ENCODE results near the gene PRDM16. TPM values are rescaled to one million over a fixed set of nuclear protein-coding genes. Genes with fewer than 3 reads are reported as not detected.

PRDM16 gene
- total RNA-seq, 4 donors from 2014 or later = 0.19 to 1.6 (median 0.36) TPM

GRCh38 chr1:3477241-3477995 is 408.4 kb downstream of the PRDM16 start:
- H3K9me3 ChIP-seq = no peaks in the 10 kb centered on the region
- no peak overlapping the region for H3K27ac ChIP-seq
- H3K27me3 ChIP-seq = no peaks in the 10 kb centered on the region
- peaks cover 29% of the 10 kb centered on the region for H3K4me1 ChIP-seq
- 77% methylated on average over 16 of the region's 28 CpGs for WGBS
- no peak overlapping the region for H3K4me3 ChIP-seq
- no peak for DNase-seq (ENCODE audit: low spot score in 2 of 2)
- no peaks in the 10 kb centered on the region for H3K36me3 ChIP-seq
- TF ChIP-seq POLR2AphosphoS5 (IDR thresholded peaks at IDR 0.05) = no peak

- peaks cover 1% of the 10 kb centered on the region for H3K27me3 ChIP-seq
- H3K27ac ChIP-seq = no peak overlapping the region
- H3K36me3 ChIP-seq = no peaks in the 10 kb centered on the region
- TF ChIP-seq POLR2A (IDR thresholded peaks at IDR 0.05) = no peak
- TF ChIP-seq, protein P1, sequence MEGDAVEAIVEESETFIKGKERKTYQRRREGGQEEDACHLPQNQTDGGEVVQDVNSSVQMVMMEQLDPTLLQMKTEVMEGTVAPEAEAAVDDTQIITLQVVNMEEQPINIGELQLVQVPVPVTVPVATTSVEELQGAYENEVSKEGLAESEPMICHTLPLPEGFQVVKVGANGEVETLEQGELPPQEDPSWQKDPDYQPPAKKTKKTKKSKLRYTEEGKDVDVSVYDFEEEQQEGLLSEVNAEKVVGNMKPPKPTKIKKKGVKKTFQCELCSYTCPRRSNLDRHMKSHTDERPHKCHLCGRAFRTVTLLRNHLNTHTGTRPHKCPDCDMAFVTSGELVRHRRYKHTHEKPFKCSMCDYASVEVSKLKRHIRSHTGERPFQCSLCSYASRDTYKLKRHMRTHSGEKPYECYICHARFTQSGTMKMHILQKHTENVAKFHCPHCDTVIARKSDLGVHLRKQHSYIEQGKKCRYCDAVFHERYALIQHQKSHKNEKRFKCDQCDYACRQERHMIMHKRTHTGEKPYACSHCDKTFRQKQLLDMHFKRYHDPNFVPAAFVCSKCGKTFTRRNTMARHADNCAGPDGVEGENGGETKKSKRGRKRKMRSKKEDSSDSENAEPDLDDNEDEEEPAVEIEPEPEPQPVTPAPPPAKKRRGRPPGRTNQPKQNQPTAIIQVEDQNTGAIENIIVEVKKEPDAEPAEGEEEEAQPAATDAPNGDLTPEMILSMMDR (IDR thresholded peaks at IDR 0.05) = no peak
- no peak for TF ChIP-seq POLR2AphosphoS5 (IDR thresholded peaks at IDR 0.05)
- no peak for TF ChIP-seq EP300 (IDR thresholded peaks at IDR 0.05)
- 40% methylated on average over 3 of the region's 24 CpGs for WGBS
- no peak for DNase-seq (ENCODE audit: low spot score in 2 of 2)
- H3K9me3 ChIP-seq = no peaks in the 10 kb centered on the region
- H3K4me1 ChIP-seq = peaks cover 29% of the 10 kb centered on the region
- no peak overlapping the region for H3K4me3 ChIP-seq
These were observed 409.2 kb downstream of the PRDM16 start for GRCh38 chr1:3478187-3478586.

DNA sequence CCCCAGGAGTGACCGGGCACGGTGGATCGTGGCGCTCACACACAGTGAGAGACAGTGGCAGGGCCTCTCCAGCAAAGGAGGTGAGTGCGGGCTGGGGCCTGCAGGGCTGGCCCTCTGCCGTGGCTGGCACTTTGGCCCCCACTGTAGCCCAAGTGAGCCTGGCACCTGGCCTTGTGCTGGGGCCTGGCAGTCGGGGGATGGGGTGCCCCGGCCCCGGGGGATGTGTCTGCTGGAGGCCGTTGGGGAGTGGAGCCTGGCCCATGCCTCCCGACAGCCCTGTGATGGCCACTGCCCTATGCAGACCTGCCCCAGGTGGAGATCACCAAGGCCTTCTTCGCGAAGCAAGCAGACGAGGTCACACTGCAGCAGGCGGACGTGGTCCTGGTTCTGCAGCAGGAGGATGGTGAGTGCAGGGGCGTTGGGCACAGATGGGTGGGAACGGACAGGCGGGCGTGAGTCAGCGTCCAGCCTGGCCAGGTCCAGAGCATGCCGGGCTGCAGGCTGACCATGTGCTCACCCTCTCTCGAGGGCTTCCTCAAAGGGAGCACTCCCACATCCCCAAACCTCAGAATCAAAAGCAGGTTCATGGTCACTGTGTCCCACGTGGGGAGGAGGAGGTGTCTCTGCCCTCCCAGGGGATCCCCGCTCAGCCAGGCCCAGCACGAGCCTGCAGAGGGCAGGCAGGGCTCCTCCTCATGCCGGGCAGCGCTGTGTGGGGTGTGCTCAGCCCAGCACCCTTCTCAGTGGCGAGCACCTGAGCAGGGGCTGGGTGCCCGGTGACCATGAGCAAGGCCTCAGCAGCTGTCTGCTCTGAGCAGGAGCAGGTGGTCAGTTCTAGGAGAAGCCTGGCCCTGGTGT is 410.7 kb downstream of the PRDM16 start:
- H3K4me1 ChIP-seq = peaks cover 24% of the 10 kb centered on the region
- no peaks in the 10 kb centered on the region for H3K36me3 ChIP-seq
- no peak overlapping the region for H3K4me3 ChIP-seq
- peaks cover 2% of the 10 kb centered on the region for H3K27me3 ChIP-seq
- no peaks in the 10 kb centered on the region for H3K9me3 ChIP-seq
- whole genome bisulfite sequencing = 66% methylated on average over 19 of the region's 30 CpGs
- TF ChIP-seq EP300 (IDR thresholded peaks at IDR 0.05) = no peak
- no peak for DNase-seq (ENCODE audit: low spot score in 2 of 2)
- H3K27ac ChIP-seq = no peak overlapping the region

GRCh38 chr1:3480369-3480719 is 411.3 kb downstream of the PRDM16 start:
- H3K4me1 ChIP-seq = peaks cover 24% of the 10 kb centered on the region

GRCh38 chr1:3481046-3481445 is 412.0 kb downstream of the PRDM16 start:
- peaks cover 2% of the 10 kb centered on the region for H3K27me3 ChIP-seq

More at GRCh38 chr1:3480369-3480719, 411.3 kb downstream of the PRDM16 start:
- Histone ChIP-seq H3K27me3 (peaks cover 2% of the 10 kb centered on the region), H3K27ac (no peak overlapping the region), H3K9me3 (no peaks in the 10 kb centered on the region), H3K4me3 (no peak overlapping the region), H3K36me3 (no peaks in the 10 kb centered on the region)
- TF ChIP-seq POLR2AphosphoS5 (IDR thresholded peaks at IDR 0.05) = no peak
- no peak for DNase-seq (ENCODE audit: low spot score in 2 of 2)
- WGBS = 94% methylated on average over 15 of the region's 21 CpGs

GRCh38 chr1:3481836-3482375 is 412.9 kb downstream of the PRDM16 start:
- no peak overlapping the region for H3K4me3 ChIP-seq
- no peaks in the 10 kb centered on the region for H3K36me3 ChIP-seq
- H3K9me3 ChIP-seq = no peaks in the 10 kb centered on the region
- peaks cover 2% of the 10 kb centered on the region for H3K27me3 ChIP-seq
- H3K4me1 ChIP-seq = peaks cover 24% of the 10 kb centered on the region
- WGBS = no CpG with 5 or more reads among the region's 20 CpGs
- TF ChIP-seq, protein P1 (IDR thresholded peaks at IDR 0.05) = no peak
- TF ChIP-seq EP300 (IDR thresholded peaks at IDR 0.05) (no peak), POLR2AphosphoS5 (IDR thresholded peaks at IDR 0.05) (no peak), POLR2A (IDR thresholded peaks at IDR 0.05) (no peak)
- no peak overlapping the region for H3K27ac ChIP-seq
- no peak for DNase-seq (ENCODE audit: low spot score in 2 of 2)

More at GRCh38 chr1:3481046-3481445, 412.0 kb downstream of the PRDM16 start:
- Histone ChIP-seq H3K4me3 (no peak overlapping the region), H3K4me1 (peaks cover 24% of the 10 kb centered on the region), H3K36me3 (no peaks in the 10 kb centered on the region), H3K27ac (no peak overlapping the region), H3K9me3 (no peaks in the 10 kb centered on the region)
- 49% methylated on average over 3 of the region's 15 CpGs for WGBS
- TF ChIP-seq, protein P1 (IDR thresholded peaks at IDR 0.05) = no peak
- no peak for TF ChIP-seq POLR2AphosphoS5 (IDR thresholded peaks at IDR 0.05)
- no peak for TF ChIP-seq EP300 (IDR thresholded peaks at IDR 0.05)
- TF ChIP-seq POLR2A (IDR thresholded peaks at IDR 0.05) = no peak
- no peak for DNase-seq (ENCODE audit: low spot score in 2 of 2)
